Spleen (tissue), 11 donors: Measurements from ENCODE around the gene MME. TPM values are rescaled to one million over a fixed set of nuclear protein-coding genes. Genes with fewer than 3 reads are reported as not detected.

ENCODE experiments used
- DNase-seq: peaks from one replicate; pipeline ENCODE4 v3.0.0-alpha.2; 2020
- H3K27ac ChIP-seq, 8 donors: fragments of 200-600 bp; sonication (generic) in 7 of 8; 1 replicate in 4 of 8; 2 replicates in 4 of 8; pipeline versions ENCODE4 v1.5.0 to v1.8.0; 2016 to 2021; ENCODE audit warnings: inconsistent platforms in 4 of 8, mild to moderate bottlenecking in 4 of 8, moderate library complexity in 1 of 8
- H3K27me3 ChIP-seq, 7 donors: fragments of 200-600 bp; sonication (generic) in 6 of 7; replicated peaks in 1 of 7; 1 replicate in 4 of 7; 2 replicates in 3 of 7; pipeline versions ENCODE4 v1.5.0 to v1.8.0; 2016 to 2021; ENCODE audit warnings: inconsistent platforms in 3 of 7, mild to moderate bottlenecking in 1 of 7
- H3K36me3 ChIP-seq, 6 donors: fragments of 200-600 bp; sonication (generic) in 5 of 6; 1 replicate in 4 of 6; 2 replicates in 2 of 6; pipeline versions ENCODE4 v1.5.0 to v1.8.0; 2016 to 2021; ENCODE audit warnings: inconsistent platforms in 2 of 6
- H3K4me1 ChIP-seq, 6 donors: fragments of 200-600 bp; sonication (generic) in 5 of 6; 1 replicate in 3 of 6; 2 replicates in 3 of 6; pipeline versions ENCODE4 v1.5.0 to v1.8.0; 2016 to 2021; ENCODE audit warnings: inconsistent platforms in 3 of 6
- H3K4me3 ChIP-seq, 8 donors: fragments of 200-600 bp; sonication (generic) in 7 of 8; 1 replicate in 4 of 8; 2 replicates in 4 of 8; pipeline versions ENCODE4 v1.5.0 to v1.8.0; 2016 to 2021; ENCODE audit warnings: inconsistent platforms in 4 of 8, mild to moderate bottlenecking in 4 of 8, moderate library complexity in 2 of 8
- H3K9me3 ChIP-seq, 8 donors: fragments of 200-600 bp; sonication (generic) in 7 of 8; 1 replicate in 4 of 8; 2 replicates in 4 of 8; pipeline versions ENCODE4 v1.5.0 to v1.8.0; 2016 to 2021; ENCODE audit warnings: inconsistent platforms in 4 of 8
- POLR2A ChIP-seq, 3 donors: fragments of 450-650 bp; IDR thresholded peaks; one replicate each; pipeline ENCODE4 v1.5.1; 2017; ENCODE audit warnings: antibody characterized with exemption in 3 of 3, mild to moderate bottlenecking in 1 of 3
- POLR2AphosphoS5 ChIP-seq, 3 donors: sonication (generic); formaldehyde crosslinking; IDR thresholded peaks; one replicate each; pipeline ENCODE4 v1.5.1; 2017; ENCODE audit warnings: antibody characterized with exemption in 3 of 3
- WGBS, 5 donors: extraction: QIAGEN DNeasy Blood & Tissue Kit in 3 of 5; methylation state at CpG; one replicate each; pipeline versions ENCODE4 v1.1.5 to v1.1.7; 2013 to 2018; 5-methylcytosine and 5-hydroxymethylcytosine counted together
- intact Hi-C: fragments of 100-400 bp; cut with DNase I; formaldehyde crosslinking; loops from one replicate; pipeline ENCODE4 v1.15.0; 2023; ENCODE audit warnings: low total_unique reads
- polyA plus RNA-seq, 3 donors: library from polyadenylated mRNA; stranded (reverse); fragments of 200-250 nt; gene quantifications; one replicate each; pipeline ENCODE4 v1.2.1, GENCODE V29; 2013
- total RNA-seq, 7 donors: library from RNA; depleted of rRNA in 3 of 7; stranded (reverse); fragments of >200 nt in 3 of 7; fragmentation: NEBNext Ultra II Directional in 4 of 7; extraction: Animal tissue kit (Norgen Biotek cat#: 25700) in 4 of 7; gene quantifications; one replicate each; pipeline versions ENCODE4 v1.1.0 to v1.2.1, GENCODE V29; 2016 to 2021
- TF ChIP-seq, protein P1 (sequence below), 11 experiments: fragments of 200-600 bp in 7 of 11; fragments of 450-650 bp in 4 of 11; sonication (generic) in 4 of 11; IDR thresholded peaks in 8 of 11; conservative IDR thresholded peaks in 3 of 11; 1 replicate in 7 of 11; 2 replicates in 4 of 11; pipeline versions ENCODE4 v1.4.0 to v1.8.0; 2016 to 2021; ENCODE audit warnings: antibody characterized with exemption in 11 of 11, inconsistent platforms in 4 of 11, mild to moderate bottlenecking in 1 of 11
- donor health status: healthy with polysubstance abuse.
- donor health status: DM: no; HTN: no; CAD: no; lungs with moderate emphysema.
- donor health status: DM: no; HTN: no; CAD: no.
- donor health status: Bipolar disorder and iron deficiency.
- donor health status: healthy.
- donor health status: DM: no; HTN: no; CAD: no.
- donor health status: DM: yes; HTN: yes; CAD: no.

MME gene
- total and polyA plus RNA-seq, 10 donors: 0.50 to 43.2 (median 13.2) TPM

DNA sequence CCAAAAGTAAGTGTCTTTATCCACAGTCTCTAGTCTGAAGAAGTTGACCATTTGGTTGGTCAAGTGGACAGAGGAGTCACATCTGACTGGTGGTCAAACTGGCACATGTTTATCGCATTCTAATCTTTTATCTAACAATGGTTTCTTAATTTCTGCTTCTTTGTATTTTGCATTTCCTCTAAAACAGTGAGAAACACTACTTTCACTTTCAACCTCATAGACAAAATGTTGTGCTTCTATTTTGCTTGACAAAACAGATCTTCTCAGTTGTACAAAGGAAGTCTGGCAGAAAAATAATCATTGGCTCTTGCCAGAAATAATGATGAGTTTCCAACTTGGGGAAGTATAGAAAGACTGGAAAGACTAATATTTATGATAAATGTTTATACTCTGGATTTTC, 103.9 kb downstream of the MME start:
- TF ChIP-seq, protein P1, sequence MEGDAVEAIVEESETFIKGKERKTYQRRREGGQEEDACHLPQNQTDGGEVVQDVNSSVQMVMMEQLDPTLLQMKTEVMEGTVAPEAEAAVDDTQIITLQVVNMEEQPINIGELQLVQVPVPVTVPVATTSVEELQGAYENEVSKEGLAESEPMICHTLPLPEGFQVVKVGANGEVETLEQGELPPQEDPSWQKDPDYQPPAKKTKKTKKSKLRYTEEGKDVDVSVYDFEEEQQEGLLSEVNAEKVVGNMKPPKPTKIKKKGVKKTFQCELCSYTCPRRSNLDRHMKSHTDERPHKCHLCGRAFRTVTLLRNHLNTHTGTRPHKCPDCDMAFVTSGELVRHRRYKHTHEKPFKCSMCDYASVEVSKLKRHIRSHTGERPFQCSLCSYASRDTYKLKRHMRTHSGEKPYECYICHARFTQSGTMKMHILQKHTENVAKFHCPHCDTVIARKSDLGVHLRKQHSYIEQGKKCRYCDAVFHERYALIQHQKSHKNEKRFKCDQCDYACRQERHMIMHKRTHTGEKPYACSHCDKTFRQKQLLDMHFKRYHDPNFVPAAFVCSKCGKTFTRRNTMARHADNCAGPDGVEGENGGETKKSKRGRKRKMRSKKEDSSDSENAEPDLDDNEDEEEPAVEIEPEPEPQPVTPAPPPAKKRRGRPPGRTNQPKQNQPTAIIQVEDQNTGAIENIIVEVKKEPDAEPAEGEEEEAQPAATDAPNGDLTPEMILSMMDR (IDR thresholded peaks at IDR 0.05 in 8 of 11, conservative IDR thresholded peaks at IDR 0.05 in 3 of 11): no peak
- no peak for TF ChIP-seq POLR2A (IDR thresholded peaks at IDR 0.05)
- no peak for TF ChIP-seq POLR2AphosphoS5 (IDR thresholded peaks at IDR 0.05)
- Histone ChIP-seq H3K4me1 (peaks cover 0 to 6% (median 0%) of the 10 kb centered on the region in 6 donors), H3K36me3 (no peaks in the 10 kb centered on the region), H3K9me3 (no peaks in the 10 kb centered on the region), H3K27ac (peak overlapping the region in 2 of 8 donors; percentile 36 to 46), H3K4me3 (no peak overlapping the region), H3K27me3 (no peaks in the 10 kb centered on the region)
- intact Hi-C loops: no loop called here
- WGBS, 5 donors: 3 to 11% (median 8%) methylated on average over 1 of the region's 1 CpG
- no peak for DNase-seq

DNA sequence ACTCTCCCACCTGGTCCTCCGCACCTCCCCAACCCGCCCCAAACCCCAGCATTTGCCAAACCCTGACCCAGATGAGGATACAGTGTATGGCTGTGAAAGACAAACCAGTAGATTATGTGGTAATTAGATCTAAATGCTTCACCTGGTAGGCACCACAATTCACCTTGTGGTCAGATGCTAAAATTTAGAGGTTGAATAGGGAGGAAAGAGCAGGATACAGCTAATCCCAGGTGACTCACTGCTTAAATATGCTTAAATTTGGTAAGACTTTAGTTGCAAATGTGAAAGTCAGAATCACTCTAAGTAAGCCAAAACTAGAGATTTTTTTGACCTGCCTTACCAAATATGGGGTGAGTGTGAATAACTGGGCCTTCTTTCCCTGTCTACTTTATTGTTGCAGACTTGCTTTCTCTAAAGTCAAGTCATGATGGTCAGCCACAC, 105.5 kb downstream of the MME start:
- no peak overlapping the region for H3K4me3 ChIP-seq
- TF ChIP-seq POLR2A (IDR thresholded peaks at IDR 0.05): no peak
- no peak for TF ChIP-seq POLR2AphosphoS5 (IDR thresholded peaks at IDR 0.05)
- TF ChIP-seq, protein P1 (IDR thresholded peaks at IDR 0.05 in 8 of 11, conservative IDR thresholded peaks at IDR 0.05 in 3 of 11): no peak
- peaks cover 0 to 6% (median 0%) of the 10 kb centered on the region in 6 donors for H3K4me1 ChIP-seq
- no peaks in the 10 kb centered on the region for H3K9me3 ChIP-seq
- no peak for DNase-seq
- no peaks in the 10 kb centered on the region for H3K36me3 ChIP-seq
- H3K27me3 ChIP-seq: no peaks in the 10 kb centered on the region
- 68 to 92% (median 91%) methylated on average over 2 of the region's 2 CpGs for WGBS, 5 donors
- intact Hi-C loops: no loop called here
- no peak overlapping the region for H3K27ac ChIP-seq

DNA sequence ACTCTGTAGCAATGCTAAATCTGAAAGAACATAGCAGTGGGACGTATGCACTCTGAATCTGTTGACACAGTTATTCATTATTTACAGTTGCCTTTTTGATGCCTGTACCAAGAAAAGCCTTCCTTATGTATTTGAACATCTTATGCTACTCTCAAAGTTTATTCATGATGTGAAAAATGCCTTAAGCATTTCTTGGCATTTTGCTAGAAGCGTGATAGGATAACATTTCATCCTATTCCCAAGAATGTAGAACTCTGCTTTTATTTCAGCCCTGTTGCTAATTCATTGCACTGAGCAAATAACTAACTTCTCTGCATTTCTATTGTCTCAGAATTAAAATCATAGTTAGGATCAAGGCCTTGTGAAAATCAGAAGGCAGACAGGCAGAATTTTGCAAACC, 107.9 kb downstream of the MME start:
- Histone ChIP-seq H3K4me3 (no peak overlapping the region), H3K27me3 (no peaks in the 10 kb centered on the region), H3K9me3 (no peaks in the 10 kb centered on the region), H3K36me3 (no peaks in the 10 kb centered on the region), H3K4me1 (peaks cover 0 to 6% (median 0%) of the 10 kb centered on the region in 6 donors), H3K27ac (no peak overlapping the region)
- intact Hi-C loops: no loop called here
- no peak for DNase-seq
- TF ChIP-seq, protein P1 (IDR thresholded peaks at IDR 0.05 in 8 of 11, conservative IDR thresholded peaks at IDR 0.05 in 3 of 11): no peak
- TF ChIP-seq POLR2A (IDR thresholded peaks at IDR 0.05) (no peak), POLR2AphosphoS5 (IDR thresholded peaks at IDR 0.05) (no peak)
- 85 to 95% (median 90%) methylated on average over 2 of the region's 2 CpGs for WGBS, 5 donors

DNA sequence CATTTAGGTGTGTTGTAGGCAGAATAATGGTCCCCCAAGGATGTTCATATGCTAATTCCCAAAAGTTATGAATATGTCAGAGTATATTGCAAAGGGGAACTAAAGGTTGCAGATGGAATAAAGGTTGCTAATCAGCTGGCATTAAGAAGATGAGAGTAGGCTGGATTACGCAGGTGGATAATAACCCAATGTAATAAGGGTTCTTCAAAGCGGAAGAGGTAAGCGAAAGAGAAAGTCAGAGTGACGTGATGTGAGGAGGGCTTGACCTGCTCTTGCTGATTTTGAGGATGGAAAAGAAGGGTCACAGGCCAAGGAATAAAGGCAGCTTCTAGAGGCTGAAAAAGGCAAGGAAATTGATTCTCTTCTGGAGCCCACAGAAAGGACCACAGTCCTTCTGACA, 109.4 kb downstream of the MME start:
- TF ChIP-seq, protein P1 (IDR thresholded peaks at IDR 0.05 in 8 of 11, conservative IDR thresholded peaks at IDR 0.05 in 3 of 11): no peak
- TF ChIP-seq POLR2AphosphoS5 (IDR thresholded peaks at IDR 0.05) (no peak), POLR2A (IDR thresholded peaks at IDR 0.05) (no peak)
- Histone ChIP-seq H3K27ac (no peak overlapping the region), H3K27me3 (no peaks in the 10 kb centered on the region), H3K4me1 (peaks cover 0 to 2% (median 0%) of the 10 kb centered on the region in 6 donors), H3K9me3 (no peaks in the 10 kb centered on the region), H3K36me3 (no peaks in the 10 kb centered on the region), H3K4me3 (no peak overlapping the region)
- intact Hi-C loops: no loop called here
- 87 to 91% (median 91%) methylated on average over 4 of the region's 4 CpGs for WGBS, 5 donors
- DNase-seq: no peak
